Muscle layer of duodenum (tissue), 2 donors: Measurements from ENCODE around the gene ZNF454.

Experiments
- H3K27ac ChIP-seq: one replicate; pipeline ENCODE4 v1.7.0; 2013; ENCODE audit warnings: mild to moderate bottlenecking, low read length
- H3K27me3 ChIP-seq: one replicate; pipeline ENCODE4 v1.7.0; 2013; ENCODE audit warnings: low read depth, mild to moderate bottlenecking, control low read depth, low read length
- H3K36me3 ChIP-seq, 2 donors: one replicate each; pipeline ENCODE4 v1.7.0; 2013; ENCODE audit warnings: low read length in 2 of 2, control low read depth in 1 of 2, mild to moderate bottlenecking in 1 of 2; ENCODE audit not compliant: insufficient read depth in 2 of 2, control insufficient read depth in 1 of 2
- H3K4me1 ChIP-seq, 2 donors: one replicate each; pipeline ENCODE4 v1.7.0; 2013; ENCODE audit warnings: low read length in 2 of 2, mild to moderate bottlenecking in 2 of 2, control low read depth in 1 of 2, moderate library complexity in 1 of 2; ENCODE audit not compliant: insufficient read depth in 2 of 2, control insufficient read depth in 1 of 2
- H3K4me3 ChIP-seq, 2 donors: one replicate each; pipeline ENCODE4 v1.7.0; 2013; ENCODE audit warnings: low read length in 2 of 2, low read depth in 1 of 2, mild to moderate bottlenecking in 1 of 2
- H3K9me3 ChIP-seq, 2 donors: one replicate each; pipeline ENCODE4 v1.7.0; 2013; ENCODE audit warnings: low read length in 2 of 2, control low read depth in 1 of 2, mild to moderate bottlenecking in 1 of 2; ENCODE audit not compliant: control insufficient read depth in 1 of 2
- donor health status: healthy.

ZNF454 gene

DNA sequence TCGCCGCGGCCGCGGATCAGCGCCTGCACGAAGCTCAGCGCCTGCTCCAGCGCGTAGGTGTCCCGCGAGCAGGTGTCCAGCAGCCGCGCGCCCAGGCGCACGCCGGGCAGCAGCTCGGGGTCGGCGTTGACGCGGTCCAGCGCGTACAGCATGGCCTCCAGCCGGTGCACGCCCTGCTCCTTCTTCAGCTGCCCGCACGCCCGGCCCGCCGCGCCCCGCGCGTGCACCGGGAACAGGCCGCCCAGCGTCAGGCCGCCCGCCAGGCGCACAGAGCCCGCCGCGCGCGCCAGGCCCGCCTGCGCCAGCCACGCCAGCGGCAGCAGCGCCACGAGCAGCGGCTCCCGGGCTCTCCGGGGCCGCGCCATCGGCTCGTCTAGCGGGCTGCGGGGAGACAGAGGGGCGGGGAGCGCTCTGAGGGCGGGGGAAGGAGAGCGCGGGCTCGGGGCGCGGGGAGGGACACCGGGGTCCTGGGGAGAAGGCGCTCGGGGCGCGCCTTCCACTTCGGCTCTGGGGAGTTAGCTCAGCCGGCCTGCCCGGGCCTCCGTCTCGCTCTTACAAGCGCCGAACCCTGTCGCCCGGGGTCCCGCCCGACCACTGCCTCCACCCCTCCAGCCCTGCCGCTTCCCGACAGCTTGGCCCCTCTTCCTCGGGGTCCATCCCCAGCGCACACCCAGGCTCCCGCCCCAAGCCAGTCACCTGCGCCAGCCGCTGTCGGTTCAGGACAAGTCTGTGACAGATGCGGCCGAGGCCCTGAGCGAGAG lies 53.8 kb downstream of the ZNF454 start, which contains the start of gene GRM6:
Gene GRM6, minus strand, starts transcription at position 741 of the 761 bp plus-strand sequence. Its CDS starts 376 bp downstream, at position 365.
- Histone ChIP-seq H3K4me1 (peaks cover 0 to 10% of the 10 kb centered on the region in 2 donors), H3K27me3 (no peaks in the 10 kb centered on the region), H3K27ac (no peak within 1 kb of the TSS), H3K9me3 (peaks cover 0 to 10% of the 10 kb centered on the region in 2 donors), H3K4me3 (no peak within 1 kb of the TSS), H3K36me3 (no peaks in the 10 kb centered on the region)

DNA sequence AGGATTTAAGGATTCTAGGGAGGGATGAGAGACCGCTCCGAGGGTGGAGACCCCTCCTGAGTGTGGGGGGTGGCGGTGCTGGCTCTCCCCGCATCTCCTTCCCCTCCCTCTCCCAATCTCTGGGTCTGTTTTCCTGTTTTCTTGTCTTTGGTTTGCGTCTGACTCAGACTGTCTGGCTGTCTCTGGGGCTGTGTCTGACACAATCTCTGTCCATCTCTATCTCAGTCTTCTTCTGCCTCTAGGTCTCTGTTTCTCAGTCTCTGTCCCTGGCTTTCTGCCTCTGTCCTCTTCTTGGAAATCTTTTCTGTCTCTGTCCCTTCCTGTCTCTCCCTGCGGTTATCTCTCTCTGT lies 54.3 kb downstream of the ZNF454 start:
- Histone ChIP-seq H3K4me1 (peaks cover 0 to 10% of the 10 kb centered on the region in 2 donors), H3K27me3 (no peaks in the 10 kb centered on the region), H3K27ac (no peak overlapping the region), H3K4me3 (no peak overlapping the region), H3K36me3 (no peaks in the 10 kb centered on the region), H3K9me3 (peaks cover 3 to 4% of the 10 kb centered on the region in 2 donors)

DNA sequence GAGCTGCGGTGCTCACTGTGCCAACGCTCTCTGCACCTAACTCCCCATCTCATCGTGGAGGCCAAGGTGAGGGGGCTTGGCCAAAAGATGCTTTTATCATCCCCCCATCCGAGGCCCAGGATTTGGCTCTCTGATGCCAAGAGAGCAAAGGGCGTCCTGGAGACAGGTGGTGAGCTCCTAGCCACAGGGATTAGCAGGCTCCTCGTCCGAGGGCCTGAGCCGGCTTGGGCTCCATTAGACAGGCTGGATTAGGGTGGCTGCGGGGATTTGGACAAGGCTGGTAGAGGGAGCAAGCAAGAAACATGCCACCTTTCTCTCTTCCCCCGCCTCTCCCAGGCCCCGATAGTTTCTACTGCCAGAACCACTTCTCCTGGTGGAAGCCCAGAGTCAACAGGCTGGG lies 55.2 kb downstream of the ZNF454 start:
- Histone ChIP-seq H3K4me1 (peaks cover 0 to 10% of the 10 kb centered on the region in 2 donors), H3K36me3 (no peaks in the 10 kb centered on the region), H3K27ac (no peak overlapping the region), H3K9me3 (peaks cover 3 to 4% of the 10 kb centered on the region in 2 donors), H3K27me3 (no peaks in the 10 kb centered on the region), H3K4me3 (no peak overlapping the region)

DNA sequence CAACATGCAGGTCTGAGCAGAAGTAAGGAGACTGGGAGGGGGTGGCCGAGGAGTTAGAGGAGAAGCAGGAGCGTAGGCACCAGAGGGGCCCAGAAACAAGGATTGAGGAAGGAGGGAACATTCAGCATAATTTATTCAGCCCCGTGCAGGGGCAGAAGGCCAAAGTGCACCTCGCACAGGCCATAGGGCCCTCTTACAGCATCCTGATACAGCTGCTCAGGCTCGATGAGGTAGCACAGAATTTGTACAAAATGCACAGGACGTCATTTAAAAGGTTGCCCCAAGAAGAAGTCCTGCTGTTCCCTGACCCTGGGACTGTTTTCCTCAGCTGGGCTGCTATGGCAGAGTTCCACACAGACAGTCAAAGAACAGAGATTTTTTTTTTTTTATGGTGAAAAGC lies 56.2 kb downstream of the ZNF454 start:
- Histone ChIP-seq H3K4me1 (peaks cover 0 to 10% of the 10 kb centered on the region in 2 donors), H3K4me3 (no peak overlapping the region), H3K27ac (no peak overlapping the region), H3K27me3 (no peaks in the 10 kb centered on the region), H3K9me3 (peaks cover 3 to 8% of the 10 kb centered on the region in 2 donors), H3K36me3 (no peaks in the 10 kb centered on the region)

DNA sequence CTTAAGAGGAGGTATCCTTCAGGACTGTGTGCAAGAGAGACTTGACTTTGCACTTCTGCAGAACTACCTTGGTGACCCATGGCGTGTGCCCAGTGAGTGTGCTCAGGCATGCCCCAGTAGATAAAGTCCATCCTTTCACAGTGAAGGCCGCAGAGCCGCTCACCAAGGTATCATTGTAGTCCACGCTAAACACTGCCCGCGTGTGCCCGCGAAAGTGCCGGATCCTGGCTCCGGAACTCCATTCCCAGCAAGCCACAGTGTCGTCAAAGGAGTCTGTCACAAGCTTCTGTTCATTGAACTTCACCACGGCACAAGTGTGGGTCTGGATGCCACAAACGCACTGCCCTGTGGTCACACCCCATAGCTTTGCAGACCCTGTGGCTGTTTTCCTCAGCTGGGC lies 57.4 kb downstream of the ZNF454 start:
- no peaks in the 10 kb centered on the region for H3K27me3 ChIP-seq
- H3K27ac ChIP-seq = no peak overlapping the region
- peaks cover 0 to 10% of the 10 kb centered on the region in 2 donors for H3K4me1 ChIP-seq
- no peaks in the 10 kb centered on the region for H3K36me3 ChIP-seq
- H3K4me3 ChIP-seq = no peak overlapping the region
- peaks cover 3 to 9% of the 10 kb centered on the region in 2 donors for H3K9me3 ChIP-seq

DNA sequence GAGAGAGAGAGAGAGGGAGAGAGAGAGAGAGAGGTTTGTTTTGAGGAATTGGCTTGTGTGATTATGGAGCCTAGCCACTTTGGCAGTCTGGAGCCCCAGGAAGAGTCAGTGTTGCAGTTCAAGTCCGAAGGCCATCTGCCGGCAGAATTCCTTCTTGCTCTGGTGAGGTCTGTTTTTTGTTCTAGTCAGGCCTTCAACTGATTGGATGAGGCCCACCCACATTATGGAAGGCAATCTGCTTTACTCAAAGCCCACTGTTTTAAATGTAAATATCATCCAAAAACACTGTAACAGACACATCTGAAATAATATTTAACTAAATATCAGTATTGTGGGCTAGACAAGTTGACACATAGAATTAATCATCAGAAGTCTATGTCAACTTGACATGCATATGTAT lies 65.6 kb downstream of the ZNF454 start:
- H3K27me3 ChIP-seq = no peaks in the 10 kb centered on the region
- H3K27ac ChIP-seq = no peak overlapping the region
- no peak overlapping the region for H3K4me3 ChIP-seq
- no peaks in the 10 kb centered on the region for H3K4me1 ChIP-seq
- no peaks in the 10 kb centered on the region for H3K36me3 ChIP-seq
- peaks cover 0 to 9% of the 10 kb centered on the region in 2 donors for H3K9me3 ChIP-seq

DNA sequence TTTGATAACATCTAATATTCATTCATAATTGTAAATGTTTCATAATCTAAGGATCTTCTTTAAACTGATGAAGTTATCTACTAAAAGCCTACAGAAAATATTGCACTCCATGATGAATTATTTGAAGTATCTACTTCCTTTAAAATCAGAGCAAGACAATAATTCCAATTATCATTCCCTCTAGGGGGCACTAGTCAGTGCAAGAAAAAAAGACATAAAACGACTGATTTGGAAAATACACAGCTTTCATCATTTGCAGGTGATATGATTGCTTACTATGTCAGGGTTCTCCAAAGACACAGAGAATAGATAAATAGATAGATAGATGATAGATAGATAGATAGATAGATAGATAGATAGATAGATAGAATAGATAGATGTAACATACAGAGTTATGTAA lies 67.7 kb downstream of the ZNF454 start:
- H3K4me1 ChIP-seq = no peaks in the 10 kb centered on the region
- H3K36me3 ChIP-seq = no peaks in the 10 kb centered on the region
- no peak overlapping the region for H3K4me3 ChIP-seq
- peaks cover 0 to 16% of the 10 kb centered on the region in 2 donors for H3K9me3 ChIP-seq
- H3K27ac ChIP-seq = no peak overlapping the region
- no peaks in the 10 kb centered on the region for H3K27me3 ChIP-seq
